ENCODE results near the gene AFM. TPM values are rescaled to one million over a fixed set of nuclear protein-coding genes. Genes with fewer than 3 reads are reported as not detected.

The AFM gene
- polyA plus RNA-seq, 1 experiment = not detected

DNA sequence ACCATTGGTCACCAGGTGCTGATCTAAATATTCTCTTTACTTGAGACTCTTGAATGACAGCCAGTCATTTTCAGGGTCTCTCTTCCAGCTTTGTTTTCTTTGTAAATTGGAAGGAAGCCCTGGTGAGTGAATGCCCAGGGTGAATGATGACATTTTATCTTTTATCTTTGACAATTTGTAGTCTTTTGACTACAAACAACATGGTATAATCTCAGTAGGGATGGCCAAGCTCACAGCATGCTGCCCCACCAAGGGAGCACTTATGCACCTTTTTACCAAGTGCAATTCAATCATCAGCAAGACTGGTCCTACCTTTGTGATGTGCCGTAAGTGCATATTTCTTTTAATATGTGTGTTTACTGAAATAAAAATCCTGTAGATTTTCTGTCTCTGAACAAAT, 5.7 kb downstream of the AFM start:
- Histone ChIP-seq H3K4me3 (ENCODE audit: low read depth, low read length) (no peak overlapping the region), H3K27me3 (ENCODE audit: control insufficient read depth, insufficient read depth, low read length) (no peaks in the 10 kb centered on the region), H3K27ac (ENCODE audit: low read depth, low read length) (no peak overlapping the region), H3K9me3 (ENCODE audit: control insufficient read depth, insufficient read depth, low read length) (no peaks in the 10 kb centered on the region)
- no peak for DNase-seq (ENCODE audit: low read depth, low spot score)
- ChIA-PET POLR2A (no interaction called here), CTCF (interaction anchor here (0.6 to 0.7 kb wide), 3 partner anchors 41 to 1170 kb away, joined by 3 to 5 read pairs (median 4); no protein-coding TSS in a partner anchor)
- TF ChIP-seq, protein P1, sequence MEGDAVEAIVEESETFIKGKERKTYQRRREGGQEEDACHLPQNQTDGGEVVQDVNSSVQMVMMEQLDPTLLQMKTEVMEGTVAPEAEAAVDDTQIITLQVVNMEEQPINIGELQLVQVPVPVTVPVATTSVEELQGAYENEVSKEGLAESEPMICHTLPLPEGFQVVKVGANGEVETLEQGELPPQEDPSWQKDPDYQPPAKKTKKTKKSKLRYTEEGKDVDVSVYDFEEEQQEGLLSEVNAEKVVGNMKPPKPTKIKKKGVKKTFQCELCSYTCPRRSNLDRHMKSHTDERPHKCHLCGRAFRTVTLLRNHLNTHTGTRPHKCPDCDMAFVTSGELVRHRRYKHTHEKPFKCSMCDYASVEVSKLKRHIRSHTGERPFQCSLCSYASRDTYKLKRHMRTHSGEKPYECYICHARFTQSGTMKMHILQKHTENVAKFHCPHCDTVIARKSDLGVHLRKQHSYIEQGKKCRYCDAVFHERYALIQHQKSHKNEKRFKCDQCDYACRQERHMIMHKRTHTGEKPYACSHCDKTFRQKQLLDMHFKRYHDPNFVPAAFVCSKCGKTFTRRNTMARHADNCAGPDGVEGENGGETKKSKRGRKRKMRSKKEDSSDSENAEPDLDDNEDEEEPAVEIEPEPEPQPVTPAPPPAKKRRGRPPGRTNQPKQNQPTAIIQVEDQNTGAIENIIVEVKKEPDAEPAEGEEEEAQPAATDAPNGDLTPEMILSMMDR (IDR thresholded peaks at IDR 0.05; ENCODE audit: low read depth, low read length) = no peak

DNA sequence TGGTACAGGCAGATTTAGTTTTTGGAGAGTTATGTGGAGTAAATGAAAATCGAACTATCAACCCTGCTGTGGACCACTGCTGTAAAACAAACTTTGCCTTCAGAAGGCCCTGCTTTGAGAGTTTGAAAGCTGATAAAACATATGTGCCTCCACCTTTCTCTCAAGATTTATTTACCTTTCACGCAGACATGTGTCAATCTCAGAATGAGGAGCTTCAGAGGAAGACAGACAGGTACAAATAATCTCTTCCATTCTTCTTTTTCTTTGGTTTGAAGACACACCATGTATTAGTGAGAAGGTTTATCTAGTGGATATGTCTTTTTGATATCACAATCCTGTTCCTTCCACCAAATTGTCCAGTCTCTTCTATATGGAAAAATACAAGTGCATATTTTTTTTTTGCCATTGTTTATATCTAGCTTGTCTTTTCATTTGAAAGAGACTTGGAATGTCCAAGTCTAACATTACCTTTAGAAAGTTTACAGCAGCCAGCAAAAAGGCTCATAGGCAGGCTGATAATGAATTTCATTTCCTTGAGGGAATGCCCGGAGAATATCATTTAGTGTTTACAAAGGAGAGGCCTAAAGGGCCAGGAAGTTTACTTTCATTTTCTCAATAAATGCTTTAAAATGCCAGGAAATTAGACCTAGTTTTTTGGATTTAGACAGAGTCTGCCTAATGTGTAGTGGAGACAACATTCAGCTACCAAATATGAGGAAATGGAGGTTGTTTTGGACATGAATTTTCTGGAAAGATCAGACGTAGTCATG, 18.6 kb downstream of the AFM start:
- Histone ChIP-seq H3K4me3 (ENCODE audit: low read depth, low read length) (peak overlapping the region; percentile 15; the same call in 1 of the 2 replicates), H3K27me3 (ENCODE audit: control insufficient read depth, insufficient read depth, low read length) (no peaks in the 10 kb centered on the region), H3K27ac (ENCODE audit: low read depth, low read length) (no peak overlapping the region), H3K9me3 (ENCODE audit: control insufficient read depth, insufficient read depth, low read length) (no peaks in the 10 kb centered on the region)
- TF ChIP-seq, protein P1 (IDR thresholded peaks at IDR 0.05; ENCODE audit: low read depth, low read length) = no peak
- CTCF ChIA-PET = interaction anchor here (0.5 to 0.7 kb wide), 2 partner anchors 54 to 1776 kb away, joined by 3 to 4 read pairs; no protein-coding TSS in a partner anchor
- POLR2A ChIA-PET = no interaction called here
- DNase-seq (ENCODE audit: low read depth, low spot score) = peak; percentile 2

DNA sequence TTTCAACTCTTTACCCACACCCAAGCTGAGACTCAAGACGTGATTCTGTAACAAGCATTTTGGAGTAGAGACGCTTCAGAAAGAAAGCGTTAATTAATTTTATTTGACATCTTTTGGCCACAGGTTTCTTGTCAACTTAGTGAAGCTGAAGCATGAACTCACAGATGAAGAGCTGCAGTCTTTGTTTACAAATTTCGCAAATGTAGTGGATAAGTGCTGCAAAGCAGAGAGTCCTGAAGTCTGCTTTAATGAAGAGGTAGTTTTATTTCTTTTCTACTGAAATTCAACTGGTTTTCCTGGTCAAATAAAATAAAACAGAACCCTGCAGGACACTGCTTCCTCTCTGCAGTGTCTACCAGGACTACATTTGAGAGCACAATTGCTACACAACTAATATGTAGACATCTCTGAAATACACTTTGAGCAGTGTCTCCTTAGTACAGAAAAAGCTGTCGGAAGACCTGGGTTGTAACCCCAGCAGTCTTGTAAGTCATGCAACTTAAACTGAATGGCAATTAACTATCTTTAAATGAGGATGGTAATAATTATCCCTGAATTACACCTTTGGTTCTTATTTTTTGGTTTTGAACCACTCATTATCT, 20.2 kb downstream of the AFM start:
- DNase-seq (ENCODE audit: low read depth, low spot score) = no peak
- POLR2A ChIA-PET = no interaction called here

DNA sequence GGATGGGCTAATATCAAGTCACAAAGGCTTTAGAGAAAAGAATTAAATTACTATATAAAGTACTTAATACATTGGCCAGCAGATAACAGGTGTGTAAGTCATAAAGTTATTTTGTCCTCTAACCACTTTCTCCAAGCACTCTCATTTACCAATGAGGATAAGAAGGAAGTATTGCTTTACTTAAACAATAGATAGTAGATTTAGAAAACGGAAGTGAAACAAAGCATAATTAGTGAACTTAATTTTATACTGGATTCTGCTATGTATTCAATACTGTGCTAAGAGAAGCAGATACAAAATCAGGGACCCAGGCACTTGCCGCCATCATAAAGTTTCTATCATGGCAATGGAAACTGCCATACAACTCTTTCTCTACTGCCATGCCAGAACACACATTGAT, 24.0 kb downstream of the AFM start:
- ChIA-PET CTCF (no interaction called here), POLR2A (no interaction called here)
- Histone ChIP-seq H3K27me3 (ENCODE audit: control insufficient read depth, insufficient read depth, low read length) (peaks cover 2% of the 10 kb centered on the region), H3K4me3 (ENCODE audit: low read depth, low read length) (no peak overlapping the region), H3K9me3 (ENCODE audit: control insufficient read depth, insufficient read depth, low read length) (no peaks in the 10 kb centered on the region), H3K27ac (ENCODE audit: low read depth, low read length) (no peak overlapping the region)
- TF ChIP-seq, protein P1 (IDR thresholded peaks at IDR 0.05; ENCODE audit: low read depth, low read length) = no peak
- DNase-seq (ENCODE audit: low read depth, low spot score) = no peak

More for the DNA sequence above, 20.2 kb downstream of the AFM start:
- CTCF ChIA-PET = no interaction called here
- H3K27me3 ChIP-seq (ENCODE audit: control insufficient read depth, insufficient read depth, low read length) = peaks cover 2% of the 10 kb centered on the region
- no peak overlapping the region for H3K27ac ChIP-seq (ENCODE audit: low read depth, low read length)
- H3K4me3 ChIP-seq (ENCODE audit: low read depth, low read length) = no peak overlapping the region
- TF ChIP-seq, protein P1 (IDR thresholded peaks at IDR 0.05; ENCODE audit: low read depth, low read length) = no peak
- no peaks in the 10 kb centered on the region for H3K9me3 ChIP-seq (ENCODE audit: control insufficient read depth, insufficient read depth, low read length)

DNA sequence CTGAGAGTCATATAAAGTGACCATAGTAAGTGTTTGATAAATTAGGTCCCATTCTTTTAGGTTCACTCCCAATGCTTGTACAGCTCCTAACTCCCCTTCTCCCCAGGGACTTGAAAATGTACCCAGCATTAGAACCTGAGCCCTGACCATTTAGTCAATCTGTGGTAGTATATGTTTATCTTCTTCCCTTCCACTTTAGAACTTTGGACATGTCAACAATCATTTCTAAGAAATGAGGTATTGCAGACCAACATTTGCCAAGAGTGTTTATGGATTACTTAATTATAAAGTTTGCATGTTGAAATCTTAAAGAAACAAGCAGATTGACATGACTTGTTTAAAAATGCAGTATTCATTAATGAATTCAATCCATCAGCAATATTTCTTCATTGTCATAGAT, 26.0 kb downstream of the AFM start:
- TF ChIP-seq, protein P1 (IDR thresholded peaks at IDR 0.05; ENCODE audit: low read depth, low read length) = no peak
- POLR2A ChIA-PET = no interaction called here
- H3K27me3 ChIP-seq (ENCODE audit: control insufficient read depth, insufficient read depth, low read length) = peaks cover 2% of the 10 kb centered on the region
- H3K27ac ChIP-seq (ENCODE audit: low read depth, low read length) = no peak overlapping the region
- no peak for DNase-seq (ENCODE audit: low read depth, low spot score)
- H3K9me3 ChIP-seq (ENCODE audit: control insufficient read depth, insufficient read depth, low read length) = no peaks in the 10 kb centered on the region
- H3K4me3 ChIP-seq (ENCODE audit: low read depth, low read length) = no peak overlapping the region
- CTCF ChIA-PET = no interaction called here

Measured in AG04450 (cell line).